ENCODE data around the gene NHEJ1. TPM values are rescaled to one million over a fixed set of nuclear protein-coding genes. Genes with fewer than 3 reads are reported as not detected.

NHEJ1 gene
- total and polyA plus RNA-seq, 2 of the 13 experiments (the other 11 are each of a cell fraction or from before 2014, with no cell fraction given), result 30.0 to 30.7 TPM

GRCh38 chr2:219207884-219208740 is 47.5 kb upstream of the NHEJ1 start (continued):
- TF ChIP-seq ZNF333 (CRISPR knock-in tag; IDR thresholded peaks at IDR 0.05; ENCODE audit: borderline replicate concordance), result no peak
- no peak for TF ChIP-seq TIGD3 (CRISPR knock-in tag; IDR thresholded peaks at IDR 0.05; ENCODE audit: borderline replicate concordance)
- TF ChIP-seq HNRNPK (IDR thresholded peaks at IDR 0.05; ENCODE audit: low read depth, low read length, poor library complexity, severe bottlenecking), result no peak
- TF ChIP-seq MTF2 (CRISPR knock-in tag; IDR thresholded peaks at IDR 0.05; ENCODE audit: borderline replicate concordance), result no peak
- peak; percentile 51; the same call in 1 of the 2 replicates for TF ChIP-seq ZNF414 (CRISPR knock-in tag; IDR thresholded peaks at IDR 0.05)
- TF ChIP-seq KLF16 (CRISPR knock-in tag; IDR thresholded peaks at IDR 0.05), result peak in 1 of 2 experiments; percentile 76; a peak in 2 of 4 replicates
- no peak for TF ChIP-seq BATF2 (CRISPR knock-in tag; IDR thresholded peaks at IDR 0.05)
- TF ChIP-seq KIAA2018 (CRISPR knock-in tag; IDR thresholded peaks at IDR 0.05; ENCODE audit: borderline replicate concordance), result no peak
- TF ChIP-seq HNRNPUL1 (IDR thresholded peaks at IDR 0.05; ENCODE audit: low read depth, low read length), result no peak
- peak; percentile 54; the same call in 1 of the 2 replicates for TF ChIP-seq SP5 (CRISPR knock-in tag; IDR thresholded peaks at IDR 0.05; ENCODE audit: borderline replicate concordance, low read depth)
- no peak for TF ChIP-seq E2F1 (CRISPR knock-in tag; IDR thresholded peaks at IDR 0.05)
- TF ChIP-seq ARID2 (CRISPR knock-in tag; IDR thresholded peaks at IDR 0.05; ENCODE audit: borderline replicate concordance), result no peak
- TF ChIP-seq SRSF1 (optimal IDR thresholded peaks at IDR 0.05; ENCODE audit: low read depth, low read length), result peak; percentile 23
- TF ChIP-seq ADNP (CRISPR knock-in tag; IDR thresholded peaks at IDR 0.05), result no peak
- TF ChIP-seq KMT2B (CRISPR knock-in tag; IDR thresholded peaks at IDR 0.05), result peak; percentile 49; the same call in 1 of the 2 replicates

Data from HepG2 (cell line).